ENCODE measurements around the gene SPATA46. TPM values are rescaled to one million over a fixed set of nuclear protein-coding genes. Genes with fewer than 3 reads are reported as not detected.
A peak's percentile ranks its signal among the peaks of the same experiment; 100 is the strongest.

The SPATA46 gene
- total and polyA plus RNA-seq, 9 of the 15 experiments (the other 6 are each of a cell fraction or from before 2014, with no cell fraction given), result 0.04 to 0.11 TPM; not detected in 7

- TF ChIP-seq ZEB2 (IDR thresholded peaks at IDR 0.05) (no peak), FOXK2 (conservative IDR thresholded peaks at IDR 0.05 in 1 of 2, IDR thresholded peaks at IDR 0.05 in 1 of 2; ENCODE audit: low read depth in 2 of 2) (peak in 1 of 2 experiments; percentile 24; a peak in 1 of 4 replicates), TAL1 (IDR thresholded peaks at IDR 0.05) (no peak), PTBP1 (IDR thresholded peaks at IDR 0.05; ENCODE audit: low read depth, low read length) (no peak), FOXO4 (CRISPR knock-in tag; IDR thresholded peaks at IDR 0.05) (no peak), E2F8 (IDR thresholded peaks at IDR 0.05; ENCODE audit: low read depth, partially characterized antibody) (no peak), MBD1 (CRISPR knock-in tag; IDR thresholded peaks at IDR 0.05) (peak; percentile 68; the same call in 1 of the 2 replicates), ZNF589 (CRISPR knock-in tag; IDR thresholded peaks at IDR 0.05; ENCODE audit: low read depth) (no peak), ZNF740 (CRISPR knock-in tag; IDR thresholded peaks at IDR 0.05) (no peak), ZNF740 (tag; IDR thresholded peaks at IDR 0.05) (no peak), HES1 (IDR thresholded peaks at IDR 0.05; ENCODE audit: low read depth) (no peak), STAT5A (IDR thresholded peaks at IDR 0.05; ENCODE audit: borderline replicate concordance, low read length) (no peak), TSC22D4 (tag; IDR thresholded peaks at IDR 0.05) (no peak), ATF7 (IDR thresholded peaks at IDR 0.05) (0 out of 2 replicates have a peak, but pooled peaks have one; percentile 29), DMBX1 (CRISPR knock-in tag; IDR thresholded peaks at IDR 0.05; ENCODE audit: borderline replicate concordance) (0 out of 2 replicates have a peak, but pooled peaks have one; percentile 29), KLF16 (IDR thresholded peaks at IDR 0.05) (no peak), CCAR2 (IDR thresholded peaks at IDR 0.05; ENCODE audit: low read depth, low read length) (no peak), SRSF7 (optimal IDR thresholded peaks at IDR 0.05; ENCODE audit: low read depth, low read length) (no peak), HMGN3 (IDR thresholded peaks at IDR 0.05; ENCODE audit: borderline replicate concordance, extremely low read depth, insufficient read length, low read depth, low read length) (no peak), MXD1 (CRISPR knock-in tag; IDR thresholded peaks at IDR 0.05; ENCODE audit: borderline replicate concordance, poor library complexity, severe bottlenecking) (no peak)
Observed at GRCh38 chr1:162422662-162423375, 46.2 kb upstream of the SPATA46 start (continued).
